Gastrocnemius medialis (tissue), 4 donors: ENCODE results near the gene COMTD1. TPM values are rescaled to one million over a fixed set of nuclear protein-coding genes. Genes with fewer than 3 reads are reported as not detected.

Experiments used
- ATAC-seq, 2 donors: fragments of 150-250 bp; one replicate each; pipeline ENCODE4 v1.9.1; 2016
- DNase-seq, 2 donors: peaks; one replicate each; pipeline ENCODE4 v3.0.0-alpha.2; 2019
- H3K27ac ChIP-seq, 4 donors: fragments of 200-600 bp; sonication (generic); 1 replicate in 1 of 4; 2 replicates in 3 of 4; pipeline ENCODE4 v1.5.1; 2016 to 2018; ENCODE audit warnings: mild to moderate bottlenecking in 2 of 4, moderate library complexity in 1 of 4
- H3K27me3 ChIP-seq, 3 donors: fragments of 200-600 bp; sonication (generic) in 2 of 3; 1 replicate in 1 of 3; 2 replicates in 2 of 3; pipeline versions ENCODE4 v1.5.1 to v1.6.0; 2016 to 2019; ENCODE audit warnings: mild to moderate bottlenecking in 1 of 3, moderate library complexity in 1 of 3
- H3K36me3 ChIP-seq, 2 donors: fragments of 200-600 bp; sonication (generic) in 1 of 2; one replicate each; pipeline ENCODE4 v1.5.1; 2017 to 2018
- H3K4me1 ChIP-seq, 2 donors: fragments of 200-600 bp; sonication (generic) in 1 of 2; one replicate each; pipeline ENCODE4 v1.5.1; 2016 to 2017; ENCODE audit warnings: mild to moderate bottlenecking in 2 of 2
- H3K4me3 ChIP-seq, 4 donors: fragments of 200-600 bp; sonication (generic) in 3 of 4; 1 replicate in 1 of 4; 2 replicates in 3 of 4; pipeline ENCODE4 v1.5.1; 2016 to 2019; ENCODE audit warnings: mild to moderate bottlenecking in 2 of 4
- H3K9me3 ChIP-seq, 3 donors: fragments of 200-600 bp; sonication (generic) in 2 of 3; 1 replicate in 1 of 3; 2 replicates in 2 of 3; pipeline ENCODE4 v1.5.1; 2016 to 2019
- POLR2A ChIP-seq, 2 donors: fragments of 450-650 bp; IDR thresholded peaks; one replicate each; pipeline ENCODE4 v1.6.1; 2017; ENCODE audit warnings: antibody characterized with exemption in 2 of 2, mild to moderate bottlenecking in 2 of 2, moderate library complexity in 2 of 2
- in situ Hi-C, 4 donors: fragments of 200-750 bp; cut with MboI; loops; one replicate each; pipeline versions ENCODE4 v1.15.0 to v1.8.0; 2017; ENCODE audit warnings: low sequenced_read_pairs in 4 of 4
- intact Hi-C: fragments of 100-400 bp; cut with DNase I; formaldehyde crosslinking; loops from one replicate; pipeline ENCODE4 v1.15.1; 2023; ENCODE audit warnings: low total_unique reads
- total RNA-seq, 4 donors: library from RNA; depleted of rRNA; stranded (reverse); fragments of >200 nt; gene quantifications; one replicate each; pipeline versions ENCODE4 v1.1.0 to v1.2.3, GENCODE V29; 2016
- TF ChIP-seq, protein P1 (sequence below), 5 experiments: fragments of 450-650 bp in 3 of 5; fragments of 200-600 bp in 2 of 5; sonication (generic) in 2 of 5; IDR thresholded peaks in 4 of 5; conservative IDR thresholded peaks in 1 of 5; 1 replicate in 4 of 5; 2 replicates in 1 of 5; pipeline ENCODE4 v1.5.1; 2016 to 2019; ENCODE audit warnings: antibody characterized with exemption in 5 of 5, mild to moderate bottlenecking in 3 of 5, moderate library complexity in 3 of 5

The COMTD1 gene
- total RNA-seq, 4 donors from 2014 or later = 15.6 to 64.4 (median 34.9) TPM

DNA sequence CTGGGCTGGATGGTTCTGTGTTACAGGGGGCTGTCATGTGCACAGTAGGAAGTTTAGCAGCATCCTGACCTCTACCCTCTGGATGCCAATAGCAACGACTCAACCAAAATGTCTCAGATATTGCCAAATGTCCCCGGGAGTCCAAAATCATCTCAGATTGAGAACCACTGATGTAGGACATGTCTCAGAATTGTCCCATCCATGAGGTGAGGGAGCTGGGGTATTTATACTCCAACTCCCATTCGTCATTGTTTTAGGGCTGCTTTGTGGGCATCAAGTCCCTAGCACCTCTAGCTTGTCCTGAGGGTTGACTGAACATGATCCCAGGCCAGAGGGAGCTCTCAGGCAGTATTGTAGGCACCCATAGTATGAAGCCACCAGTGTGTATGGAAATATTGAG is 25.2 kb upstream of the COMTD1 start:
- Histone ChIP-seq H3K9me3 (no peaks in the 10 kb centered on the region), H3K27ac (no peak overlapping the region), H3K36me3 (no peaks in the 10 kb centered on the region), H3K27me3 (peaks cover 0 to 3% (median 0%) of the 10 kb centered on the region in 3 donors), H3K4me1 (no peaks in the 10 kb centered on the region), H3K4me3 (no peak overlapping the region)
- DNase-seq (no peak), ATAC-seq (no peak)
- in situ Hi-C loops = no loop called here
- intact Hi-C loops = no loop called here
- TF ChIP-seq POLR2A (IDR thresholded peaks at IDR 0.05) = no peak
- TF ChIP-seq, protein P1, sequence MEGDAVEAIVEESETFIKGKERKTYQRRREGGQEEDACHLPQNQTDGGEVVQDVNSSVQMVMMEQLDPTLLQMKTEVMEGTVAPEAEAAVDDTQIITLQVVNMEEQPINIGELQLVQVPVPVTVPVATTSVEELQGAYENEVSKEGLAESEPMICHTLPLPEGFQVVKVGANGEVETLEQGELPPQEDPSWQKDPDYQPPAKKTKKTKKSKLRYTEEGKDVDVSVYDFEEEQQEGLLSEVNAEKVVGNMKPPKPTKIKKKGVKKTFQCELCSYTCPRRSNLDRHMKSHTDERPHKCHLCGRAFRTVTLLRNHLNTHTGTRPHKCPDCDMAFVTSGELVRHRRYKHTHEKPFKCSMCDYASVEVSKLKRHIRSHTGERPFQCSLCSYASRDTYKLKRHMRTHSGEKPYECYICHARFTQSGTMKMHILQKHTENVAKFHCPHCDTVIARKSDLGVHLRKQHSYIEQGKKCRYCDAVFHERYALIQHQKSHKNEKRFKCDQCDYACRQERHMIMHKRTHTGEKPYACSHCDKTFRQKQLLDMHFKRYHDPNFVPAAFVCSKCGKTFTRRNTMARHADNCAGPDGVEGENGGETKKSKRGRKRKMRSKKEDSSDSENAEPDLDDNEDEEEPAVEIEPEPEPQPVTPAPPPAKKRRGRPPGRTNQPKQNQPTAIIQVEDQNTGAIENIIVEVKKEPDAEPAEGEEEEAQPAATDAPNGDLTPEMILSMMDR (IDR thresholded peaks at IDR 0.05 in 4 of 5, conservative IDR thresholded peaks at IDR 0.05 in 1 of 5) = no peak

DNA sequence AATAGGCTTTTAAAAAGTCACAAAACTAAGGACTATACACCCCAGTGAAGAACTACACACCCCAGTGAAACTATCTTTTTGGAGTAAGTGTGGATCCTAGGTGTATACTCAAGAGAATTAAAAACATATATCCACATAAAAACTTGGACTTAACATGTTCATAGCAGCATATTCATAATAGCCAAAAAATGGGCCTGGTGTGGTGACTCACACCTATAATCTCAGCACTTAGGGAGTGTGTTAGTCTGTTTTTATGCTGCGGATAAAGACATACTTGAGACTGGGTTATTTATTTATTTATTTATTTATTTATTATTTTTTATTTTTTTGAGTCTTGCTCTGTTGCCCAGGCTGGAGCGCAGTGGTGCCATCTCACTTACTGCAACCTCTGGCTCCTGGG is 19.0 kb upstream of the COMTD1 start:
- ATAC-seq (no peak), DNase-seq (no peak)
- H3K4me3 ChIP-seq = no peak overlapping the region
- intact Hi-C loops = no loop called here
- H3K4me1 ChIP-seq = no peaks in the 10 kb centered on the region
- H3K27ac ChIP-seq = no peak overlapping the region
- peaks cover 0 to 8% (median 0%) of the 10 kb centered on the region in 3 donors for H3K9me3 ChIP-seq
- no peaks in the 10 kb centered on the region for H3K36me3 ChIP-seq
- in situ Hi-C loops = no loop called here
- no peaks in the 10 kb centered on the region for H3K27me3 ChIP-seq
- TF ChIP-seq POLR2A (IDR thresholded peaks at IDR 0.05) = no peak
- TF ChIP-seq, protein P1 (IDR thresholded peaks at IDR 0.05 in 4 of 5, conservative IDR thresholded peaks at IDR 0.05 in 1 of 5) = no peak

DNA sequence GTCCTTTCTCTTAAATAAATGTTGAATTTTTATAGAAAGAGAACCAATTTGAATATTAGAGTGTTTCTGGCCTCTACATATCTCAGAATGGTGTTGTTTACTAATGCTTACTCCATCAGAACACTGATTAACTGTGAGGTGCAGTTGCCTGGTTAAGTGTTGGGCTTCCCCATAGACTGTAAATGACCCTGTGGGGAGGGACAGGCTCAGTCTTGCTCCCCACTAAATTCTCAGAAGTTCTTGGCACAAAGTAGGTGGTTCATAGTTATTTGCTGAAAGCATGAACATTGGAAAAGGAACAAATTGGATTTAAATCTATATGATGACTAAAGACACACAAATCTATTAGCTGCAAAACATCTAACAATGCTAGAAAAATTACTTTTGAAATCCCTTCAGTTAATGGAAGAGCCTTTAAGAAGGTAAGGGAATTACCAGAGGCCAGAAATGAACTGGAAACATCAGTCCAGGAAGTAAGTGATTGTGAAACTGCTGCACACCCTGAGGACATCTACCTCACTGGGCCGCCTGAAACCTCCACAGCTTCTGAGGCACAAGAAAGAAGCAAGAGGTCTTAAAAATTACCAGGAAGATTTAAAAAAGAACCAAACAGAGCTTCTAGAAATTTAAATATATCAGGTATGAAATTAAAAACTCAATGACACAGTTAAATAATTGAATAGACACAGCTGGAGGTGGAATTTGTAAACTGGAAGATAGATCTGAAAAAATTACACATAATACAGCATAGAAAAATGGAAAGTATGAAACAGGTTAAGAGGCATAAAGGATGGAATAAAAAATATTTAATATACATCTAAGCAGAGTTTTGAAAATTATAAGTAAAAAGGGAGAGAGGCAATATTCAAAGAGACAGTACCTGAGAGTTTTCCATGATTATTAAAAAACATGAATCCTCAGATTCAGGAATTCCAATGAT is 17.8 kb upstream of the COMTD1 start:
- no peak for ATAC-seq
- no peaks in the 10 kb centered on the region for H3K27me3 ChIP-seq
- no peak for DNase-seq
- no peaks in the 10 kb centered on the region for H3K36me3 ChIP-seq
- intact Hi-C loops (no loop called here), in situ Hi-C loops (no loop called here)
- no peak overlapping the region for H3K27ac ChIP-seq
- TF ChIP-seq POLR2A (IDR thresholded peaks at IDR 0.05) = no peak
- H3K4me3 ChIP-seq = no peak overlapping the region
- peaks cover 0 to 8% (median 0%) of the 10 kb centered on the region in 3 donors for H3K9me3 ChIP-seq
- H3K4me1 ChIP-seq = no peaks in the 10 kb centered on the region

DNA sequence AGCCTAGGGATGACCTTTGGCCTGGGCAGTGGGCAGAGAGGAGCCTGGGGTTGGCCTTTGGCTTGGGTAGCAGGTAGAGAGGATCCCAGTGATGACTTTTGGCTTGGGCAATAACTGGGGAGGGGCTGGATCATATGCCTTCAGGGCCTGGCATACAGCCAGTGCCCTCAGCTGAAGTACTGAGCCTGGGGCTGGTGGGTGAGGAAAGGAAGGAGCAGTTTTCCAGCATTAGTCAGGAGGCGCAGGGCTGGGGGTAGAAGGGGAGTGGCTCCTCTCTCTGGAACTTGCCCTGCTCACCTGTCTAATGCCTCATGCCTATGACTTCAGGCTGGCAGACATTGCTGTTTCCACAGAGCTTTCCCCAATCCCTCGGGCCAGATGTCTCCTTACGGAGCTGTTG is 15.2 kb upstream of the COMTD1 start:
- in situ Hi-C loops = no loop called here
- peaks cover 0 to 2% of the 10 kb centered on the region in 2 donors for H3K4me1 ChIP-seq

DNA sequence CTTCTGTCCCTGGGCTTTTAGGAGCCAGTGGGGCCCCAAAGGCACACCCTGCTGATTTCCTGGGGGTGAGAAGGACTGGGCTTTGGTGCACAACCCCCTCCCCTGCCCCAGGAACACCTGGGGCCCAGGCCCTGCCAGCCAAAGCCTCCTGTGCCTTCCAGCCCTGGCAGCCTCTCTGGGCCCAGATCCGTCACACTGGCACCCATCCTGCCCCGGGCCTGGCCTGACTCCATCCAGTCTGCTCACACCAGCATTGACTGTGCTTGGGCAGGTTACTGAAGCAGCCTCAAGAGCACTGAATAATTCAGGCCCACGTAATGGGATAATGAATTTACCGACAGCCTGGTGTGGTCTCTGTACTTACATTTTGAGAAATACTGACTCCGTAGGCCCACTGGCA is 12.0 kb upstream of the COMTD1 start:
- H3K9me3 ChIP-seq = no peaks in the 10 kb centered on the region
- TF ChIP-seq, protein P1 (IDR thresholded peaks at IDR 0.05 in 4 of 5, conservative IDR thresholded peaks at IDR 0.05 in 1 of 5) = no peak
- no peak for TF ChIP-seq POLR2A (IDR thresholded peaks at IDR 0.05)
- H3K4me3 ChIP-seq = no peak overlapping the region
- H3K27ac ChIP-seq = no peak overlapping the region
- intact Hi-C loops = no loop called here
- H3K4me1 ChIP-seq = peaks cover 0 to 2% of the 10 kb centered on the region in 2 donors
- no peak for DNase-seq
- ATAC-seq = no peak
- no peaks in the 10 kb centered on the region for H3K27me3 ChIP-seq
- no peaks in the 10 kb centered on the region for H3K36me3 ChIP-seq
- in situ Hi-C loops = loop anchor here in 2 of 4 donors (10.0 to 25.0 kb wide), 2 partner anchors 983 to 985 kb away; no protein-coding TSS in a partner anchor

More for the DNA sequence above, 15.2 kb upstream of the COMTD1 start:
- Histone ChIP-seq H3K27ac (no peak overlapping the region), H3K9me3 (peaks cover 0 to 8% (median 0%) of the 10 kb centered on the region in 3 donors), H3K27me3 (no peaks in the 10 kb centered on the region), H3K4me3 (no peak overlapping the region), H3K36me3 (no peaks in the 10 kb centered on the region)
- intact Hi-C loops = no loop called here
- no peak for DNase-seq
- TF ChIP-seq, protein P1 (IDR thresholded peaks at IDR 0.05 in 4 of 5, conservative IDR thresholded peaks at IDR 0.05 in 1 of 5) = no peak
- no peak for TF ChIP-seq POLR2A (IDR thresholded peaks at IDR 0.05)
- ATAC-seq = no peak
